Stomach (tissue), 19 donors: Measurements from ENCODE around the gene LONP2. TPM values are rescaled to one million over a fixed set of nuclear protein-coding genes. Genes with fewer than 3 reads are reported as not detected.

Experiments used
- DNase-seq, 2 donors: peaks; one replicate each; pipeline versions ENCODE4 v3.0.0 to v3.0.0-alpha.2; 2013 to 2019
- H3K27ac ChIP-seq, 5 donors: fragments of 200-600 bp in 4 of 5; sonication (generic) in 4 of 5; one replicate each; pipeline ENCODE4 v1.5.1; 2013 to 2019; ENCODE audit warnings: mild to moderate bottlenecking in 1 of 5, moderate library complexity in 1 of 5
- H3K27me3 ChIP-seq, 3 donors: fragments of 200-600 bp; sonication (generic); one replicate each; pipeline ENCODE4 v1.5.1; 2017 to 2019; ENCODE audit warnings: mixed run types in 1 of 3
- H3K36me3 ChIP-seq, 4 donors: fragments of 200-600 bp; sonication (generic); 1 replicate in 3 of 4; 2 replicates in 1 of 4; pipeline ENCODE4 v1.5.1; 2016 to 2019
- H3K4me1 ChIP-seq, 4 donors: fragments of 200-600 bp; sonication (generic); one replicate each; pipeline ENCODE4 v1.5.1; 2016 to 2019
- H3K4me3 ChIP-seq, 4 donors: fragments of 200-600 bp; sonication (generic) in 3 of 4; one replicate each; pipeline ENCODE4 v1.5.1; 2016 to 2019; ENCODE audit warnings: mild to moderate bottlenecking in 1 of 4
- H3K9me3 ChIP-seq, 4 donors: fragments of 200-600 bp; sonication (generic); one replicate each; pipeline ENCODE4 v1.5.1; 2016 to 2019
- EP300 ChIP-seq: sonication (generic); formaldehyde crosslinking; IDR thresholded peaks from one replicate; pipeline ENCODE4 v1.6.1; 2017; ENCODE audit warnings: antibody characterized with exemption
- POLR2A ChIP-seq, 4 donors: fragments of 450-650 bp; IDR thresholded peaks; one replicate each; pipeline ENCODE4 v1.6.1; 2016; ENCODE audit warnings: antibody characterized with exemption in 4 of 4, control low read depth in 2 of 4, mild to moderate bottlenecking in 1 of 4, moderate library complexity in 1 of 4
- POLR2AphosphoS5 ChIP-seq, 3 donors: sonication (generic); formaldehyde crosslinking; IDR thresholded peaks; one replicate each; pipeline ENCODE4 v1.6.1; 2016; ENCODE audit warnings: antibody characterized with exemption in 3 of 3
- WGBS, 5 donors: extraction: QIAGEN DNeasy Blood & Tissue Kit in 3 of 5; methylation state at CpG; one replicate each; pipeline versions ENCODE4 v1.1.5 to v1.1.7; 2013 to 2018; 5-methylcytosine and 5-hydroxymethylcytosine counted together
- intact Hi-C: fragments of 100-400 bp; cut with DNase I; formaldehyde crosslinking; loops from one replicate; pipeline ENCODE4 v1.15.1; 2023; ENCODE audit warnings: low total_unique reads
- long read RNA-seq, 10 donors: transcript quantifications; one replicate each; lab custom pipeline, GENCODE V29; 2026
- polyA plus RNA-seq, 3 donors: library from polyadenylated mRNA; stranded (reverse); fragments of 200-250 nt; gene quantifications; one replicate each; pipeline ENCODE4 v1.2.3, GENCODE V29; 2013
- total RNA-seq, 5 donors: library from RNA; depleted of rRNA; stranded (reverse); fragments of >200 nt; gene quantifications; one replicate each; pipeline versions ENCODE4 v1.1.0 to v1.2.3, GENCODE V29; 2014 to 2016
- TF ChIP-seq, protein P1 (sequence below), 7 experiments: fragments of 450-650 bp in 4 of 7; fragments of 200-600 bp in 3 of 7; sonication (generic) in 3 of 7; IDR thresholded peaks; one replicate each; pipeline ENCODE4 v1.5.1; 2016 to 2019; ENCODE audit warnings: antibody characterized with exemption in 7 of 7, control low read depth in 2 of 7, mild to moderate bottlenecking in 1 of 7
- donor health status: healthy with polysubstance abuse.
- donor health status: Bipolar disorder and iron deficiency.
- donor health status: healthy.

LONP2 gene, protein sequence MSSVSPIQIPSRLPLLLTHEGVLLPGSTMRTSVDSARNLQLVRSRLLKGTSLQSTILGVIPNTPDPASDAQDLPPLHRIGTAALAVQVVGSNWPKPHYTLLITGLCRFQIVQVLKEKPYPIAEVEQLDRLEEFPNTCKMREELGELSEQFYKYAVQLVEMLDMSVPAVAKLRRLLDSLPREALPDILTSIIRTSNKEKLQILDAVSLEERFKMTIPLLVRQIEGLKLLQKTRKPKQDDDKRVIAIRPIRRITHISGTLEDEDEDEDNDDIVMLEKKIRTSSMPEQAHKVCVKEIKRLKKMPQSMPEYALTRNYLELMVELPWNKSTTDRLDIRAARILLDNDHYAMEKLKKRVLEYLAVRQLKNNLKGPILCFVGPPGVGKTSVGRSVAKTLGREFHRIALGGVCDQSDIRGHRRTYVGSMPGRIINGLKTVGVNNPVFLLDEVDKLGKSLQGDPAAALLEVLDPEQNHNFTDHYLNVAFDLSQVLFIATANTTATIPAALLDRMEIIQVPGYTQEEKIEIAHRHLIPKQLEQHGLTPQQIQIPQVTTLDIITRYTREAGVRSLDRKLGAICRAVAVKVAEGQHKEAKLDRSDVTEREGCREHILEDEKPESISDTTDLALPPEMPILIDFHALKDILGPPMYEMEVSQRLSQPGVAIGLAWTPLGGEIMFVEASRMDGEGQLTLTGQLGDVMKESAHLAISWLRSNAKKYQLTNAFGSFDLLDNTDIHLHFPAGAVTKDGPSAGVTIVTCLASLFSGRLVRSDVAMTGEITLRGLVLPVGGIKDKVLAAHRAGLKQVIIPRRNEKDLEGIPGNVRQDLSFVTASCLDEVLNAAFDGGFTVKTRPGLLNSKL
- 100 to 1,000 TPM in 1 of 5 donors, 10 to 100 TPM in 4; 24.6 to 140 (median 37.3) TPM for total RNA-seq
- 10 to 100 TPM; 13.0 to 23.0 (median 13.9) TPM for polyA plus RNA-seq
- long read RNA-seq, donor 1, full-length matches to known transcripts = 2 of 2 reads
- long read RNA-seq, donor 1, partial matches to known transcripts = 0 of 2 reads
- long read RNA-seq, donor 1, other reads (novel, unspliced or antisense) = 0 of 2 reads
- long read RNA-seq, donor 2, full-length matches to known transcripts = 8 of 15 reads
- long read RNA-seq, donor 2, partial matches to known transcripts = 7 of 15 reads
- long read RNA-seq, donor 2, other reads (novel, unspliced or antisense) = 0 of 15 reads
- long read RNA-seq, donor 3, full-length matches to known transcripts = 5 of 5 reads
- long read RNA-seq, donor 3, partial matches to known transcripts = 0 of 5 reads
- long read RNA-seq, donor 3, other reads (novel, unspliced or antisense) = 0 of 5 reads
- long read RNA-seq, donor 4, full-length matches to known transcripts = 1 of 1 reads
- long read RNA-seq, donor 4, partial matches to known transcripts = 0 of 1 reads
- long read RNA-seq, donor 4, other reads (novel, unspliced or antisense) = 0 of 1 reads
- long read RNA-seq, donor 5, full-length matches to known transcripts = 8 of 17 reads
- long read RNA-seq, donor 5, partial matches to known transcripts = 9 of 17 reads
- long read RNA-seq, donor 5, other reads (novel, unspliced or antisense) = 0 of 17 reads
- long read RNA-seq, donor 6, full-length matches to known transcripts = 20 of 28 reads
- long read RNA-seq, donor 6, partial matches to known transcripts = 8 of 28 reads
- long read RNA-seq, donor 6, other reads (novel, unspliced or antisense) = 0 of 28 reads
- long read RNA-seq, donor 7, full-length matches to known transcripts = 2 of 39 reads
- long read RNA-seq, donor 7, partial matches to known transcripts = 37 of 39 reads
- long read RNA-seq, donor 7, other reads (novel, unspliced or antisense) = 0 of 39 reads
- long read RNA-seq, donor 8, full-length matches to known transcripts = 8 of 20 reads
- long read RNA-seq, donor 8, partial matches to known transcripts = 12 of 20 reads
- long read RNA-seq, donor 8, other reads (novel, unspliced or antisense) = 0 of 20 reads
- long read RNA-seq, donor 9, full-length matches to known transcripts = 4 of 11 reads
- long read RNA-seq, donor 9, partial matches to known transcripts = 7 of 11 reads
- long read RNA-seq, donor 9, other reads (novel, unspliced or antisense) = 0 of 11 reads
- long read RNA-seq, donor 10, full-length matches to known transcripts = 5 of 11 reads
- long read RNA-seq, donor 10, partial matches to known transcripts = 6 of 11 reads
- long read RNA-seq, donor 10, other reads (novel, unspliced or antisense) = 0 of 11 reads

DNA sequence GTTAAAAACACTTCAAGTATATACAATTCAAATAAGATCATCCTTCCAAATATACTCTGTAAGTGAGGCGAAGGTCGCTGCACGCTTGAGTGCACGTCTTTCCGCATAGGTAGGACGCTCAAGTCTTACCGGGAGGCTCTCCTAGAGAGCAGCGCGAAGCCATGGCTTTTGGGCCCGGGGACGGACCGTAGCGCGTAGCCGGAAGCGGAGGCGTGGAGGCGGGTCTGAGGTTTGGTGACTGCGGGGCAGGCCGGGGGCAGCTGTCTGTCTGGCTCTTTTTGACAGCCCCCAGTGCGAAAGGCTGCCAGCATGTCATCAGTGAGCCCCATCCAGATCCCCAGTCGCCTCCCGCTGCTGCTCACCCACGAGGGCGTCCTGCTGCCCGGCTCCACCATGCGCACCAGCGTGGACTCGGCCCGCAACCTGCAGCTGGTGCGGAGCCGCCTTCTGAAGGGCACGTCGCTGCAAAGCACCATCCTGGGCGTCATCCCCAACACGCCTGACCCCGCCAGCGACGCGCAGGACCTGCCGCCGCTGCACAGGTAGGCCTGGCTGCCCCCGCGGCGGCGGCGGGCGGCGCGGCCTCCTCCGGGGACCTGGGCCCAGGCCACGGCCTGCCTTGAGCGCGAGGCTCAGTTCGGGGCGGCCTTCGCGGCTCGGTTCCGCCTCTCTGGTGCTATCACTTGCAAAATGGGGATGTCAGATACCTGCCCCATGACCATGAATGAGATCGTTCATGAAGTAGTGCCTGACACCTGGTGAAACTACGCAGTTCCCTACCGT, at the start of gene LONP2:
Gene LONP2 (plus strand): TSS at position 221 of the 783 bp plus-strand sequence. CDS start 89 bp downstream, at position 310.
- intact Hi-C loops = no loop called here
- WGBS, 5 donors = 0 to 1% (median 0%) methylated on average over 32 to 63 of the region's 63 CpGs
- peak within 1 kb of the TSS; percentile 88 to 93 (median 90) for H3K27ac ChIP-seq
- peaks cover 26 to 50% (median 43%) of the 10 kb centered on the region in 4 donors for H3K4me1 ChIP-seq
- peak within 1 kb of the TSS; percentile 75 to 97 (median 88) for H3K4me3 ChIP-seq
- DNase-seq = peak; percentile 92 to 97
- H3K36me3 ChIP-seq = no peaks in the 10 kb centered on the region
- H3K27me3 ChIP-seq = no peaks in the 10 kb centered on the region
- TF ChIP-seq POLR2A (IDR thresholded peaks at IDR 0.05) (peak in 1 of 4 donors; percentile 37), EP300 (no peak), POLR2AphosphoS5 (IDR thresholded peaks at IDR 0.05) (peak; percentile 87 to 98 (median 92))
- no peaks in the 10 kb centered on the region for H3K9me3 ChIP-seq

DNA sequence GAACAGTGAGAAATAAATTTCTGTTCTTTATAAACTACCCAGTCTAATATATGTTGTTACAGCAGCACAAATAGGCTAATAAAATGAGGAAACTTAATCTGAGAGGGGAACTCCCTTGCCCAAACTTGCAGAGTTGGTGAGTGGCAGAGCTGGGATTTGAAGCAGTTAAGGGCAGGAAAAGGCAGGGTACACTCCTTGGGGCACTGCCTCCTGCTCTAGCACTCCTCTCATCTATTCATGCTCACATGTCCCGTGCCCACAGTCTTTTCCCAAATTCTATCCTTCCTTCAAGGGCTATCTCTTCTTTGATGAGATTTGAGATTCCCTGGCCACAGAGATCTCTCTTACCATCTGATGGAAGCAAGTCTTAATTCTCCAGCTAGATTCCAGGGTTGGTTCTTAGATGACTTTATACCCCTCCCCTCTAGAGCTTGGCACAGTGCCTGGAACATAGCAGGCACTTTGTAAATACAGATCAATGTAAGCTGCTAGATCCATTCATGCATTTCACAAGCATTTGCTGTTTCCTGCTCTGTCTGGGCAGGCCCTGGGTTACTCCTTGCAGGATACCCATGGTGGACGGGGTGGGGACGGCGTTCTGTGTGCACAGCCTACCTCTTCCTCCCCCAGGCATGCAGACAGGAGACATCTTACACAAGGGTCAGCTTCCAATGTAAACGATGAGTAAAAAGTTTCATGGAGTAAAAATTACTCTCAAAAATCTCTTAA, 49.1 kb upstream of the LONP2 start:
- WGBS, 5 donors = 22 to 35% (median 24%) methylated on average over 5 of the region's 5 CpGs
- Histone ChIP-seq H3K9me3 (no peaks in the 10 kb centered on the region), H3K36me3 (no peaks in the 10 kb centered on the region), H3K27me3 (no peaks in the 10 kb centered on the region), H3K4me3 (no peak overlapping the region), H3K27ac (no peak overlapping the region), H3K4me1 (no peaks in the 10 kb centered on the region)
- no peak for TF ChIP-seq POLR2AphosphoS5 (IDR thresholded peaks at IDR 0.05)
- TF ChIP-seq, protein P1, sequence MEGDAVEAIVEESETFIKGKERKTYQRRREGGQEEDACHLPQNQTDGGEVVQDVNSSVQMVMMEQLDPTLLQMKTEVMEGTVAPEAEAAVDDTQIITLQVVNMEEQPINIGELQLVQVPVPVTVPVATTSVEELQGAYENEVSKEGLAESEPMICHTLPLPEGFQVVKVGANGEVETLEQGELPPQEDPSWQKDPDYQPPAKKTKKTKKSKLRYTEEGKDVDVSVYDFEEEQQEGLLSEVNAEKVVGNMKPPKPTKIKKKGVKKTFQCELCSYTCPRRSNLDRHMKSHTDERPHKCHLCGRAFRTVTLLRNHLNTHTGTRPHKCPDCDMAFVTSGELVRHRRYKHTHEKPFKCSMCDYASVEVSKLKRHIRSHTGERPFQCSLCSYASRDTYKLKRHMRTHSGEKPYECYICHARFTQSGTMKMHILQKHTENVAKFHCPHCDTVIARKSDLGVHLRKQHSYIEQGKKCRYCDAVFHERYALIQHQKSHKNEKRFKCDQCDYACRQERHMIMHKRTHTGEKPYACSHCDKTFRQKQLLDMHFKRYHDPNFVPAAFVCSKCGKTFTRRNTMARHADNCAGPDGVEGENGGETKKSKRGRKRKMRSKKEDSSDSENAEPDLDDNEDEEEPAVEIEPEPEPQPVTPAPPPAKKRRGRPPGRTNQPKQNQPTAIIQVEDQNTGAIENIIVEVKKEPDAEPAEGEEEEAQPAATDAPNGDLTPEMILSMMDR (IDR thresholded peaks at IDR 0.05) = no peak
- TF ChIP-seq POLR2A (IDR thresholded peaks at IDR 0.05) = no peak
- TF ChIP-seq EP300 = no peak
- peak; percentile 35 to 74 for DNase-seq
- intact Hi-C loops = no loop called here

DNA sequence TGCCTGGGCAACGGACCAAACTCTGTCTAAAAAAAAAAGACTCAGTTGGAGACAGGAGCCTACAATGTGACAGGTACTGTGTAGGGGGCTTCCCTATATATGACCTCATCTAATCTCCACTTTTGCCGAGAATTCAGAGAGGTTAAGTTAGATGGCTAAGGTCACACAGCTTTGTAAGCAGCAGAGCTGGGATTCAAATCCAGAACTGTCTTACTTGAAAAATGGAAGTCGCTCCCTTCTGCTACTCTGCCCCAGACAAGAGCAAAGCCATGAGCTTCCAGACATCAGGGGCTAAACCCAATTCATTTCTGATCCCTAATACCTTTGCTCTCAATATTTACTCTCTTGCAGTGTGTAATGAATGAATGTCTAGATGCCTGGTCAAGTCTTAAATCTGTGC, 46.8 kb upstream of the LONP2 start:
- TF ChIP-seq, protein P1 (IDR thresholded peaks at IDR 0.05) = no peak
- no peak for TF ChIP-seq POLR2A (IDR thresholded peaks at IDR 0.05)
- TF ChIP-seq POLR2AphosphoS5 (IDR thresholded peaks at IDR 0.05) = no peak
- TF ChIP-seq EP300 = no peak
- Histone ChIP-seq H3K36me3 (no peaks in the 10 kb centered on the region), H3K4me1 (no peaks in the 10 kb centered on the region), H3K4me3 (no peak overlapping the region), H3K27me3 (no peaks in the 10 kb centered on the region), H3K27ac (no peak overlapping the region), H3K9me3 (no peaks in the 10 kb centered on the region)
- 78 to 89% (median 84%) methylated on average over 3 of the region's 3 CpGs for WGBS, 5 donors
- DNase-seq = no peak
- intact Hi-C loops = no loop called here
